Breast epithelium (tissue), 4 donors: Measurements from ENCODE around the gene ADD3. TPM values are rescaled to one million over a fixed set of nuclear protein-coding genes. Genes with fewer than 3 reads are reported as not detected.

Experiments used
- DNase-seq, 2 donors: peaks; one replicate each; pipeline ENCODE4 v3.0.0-alpha.2; 2019; ENCODE audit warnings: low spot score in 2 of 2
- H3K27ac ChIP-seq, 2 donors: fragments of 200-600 bp; sonication (generic) in 1 of 2; one replicate each; pipeline ENCODE4 v1.5.1; 2016 to 2019; ENCODE audit warnings: mild to moderate bottlenecking in 1 of 2
- H3K27me3 ChIP-seq, 2 donors: fragments of 200-600 bp; sonication (generic) in 1 of 2; one replicate each; pipeline versions ENCODE4 v1.5.1 to v1.6.0; 2017 to 2019; ENCODE audit warnings: control low read depth in 1 of 2, mild to moderate bottlenecking in 1 of 2
- H3K36me3 ChIP-seq: fragments of 200-600 bp; one replicate; pipeline ENCODE4 v1.5.1; 2019
- H3K4me1 ChIP-seq, 2 donors: fragments of 200-600 bp; sonication (generic); one replicate each; pipeline ENCODE4 v1.5.1; 2016 to 2019; ENCODE audit warnings: control low read depth in 1 of 2
- H3K4me3 ChIP-seq, 3 donors: fragments of 200-600 bp; sonication (generic); 1 replicate in 2 of 3; 2 replicates in 1 of 3; pipeline ENCODE4 v1.5.1; 2016 to 2019; ENCODE audit warnings: mild to moderate bottlenecking in 3 of 3, moderate library complexity in 2 of 3
- H3K9me3 ChIP-seq, 2 donors: fragments of 200-600 bp; sonication (generic) in 1 of 2; one replicate each; pipeline ENCODE4 v1.5.1; 2016 to 2019; ENCODE audit warnings: control low read depth in 1 of 2
- CTCF ChIP-seq, 3 donors: fragments of 450-650 bp; IDR thresholded peaks; one replicate each; pipeline ENCODE4 v1.5.1; 2016 to 2017; ENCODE audit warnings: antibody characterized with exemption in 3 of 3, mild to moderate bottlenecking in 3 of 3, moderate library complexity in 3 of 3
- POLR2A ChIP-seq: fragments of 450-650 bp; IDR thresholded peaks from one replicate; pipeline ENCODE4 v1.6.1; 2016; ENCODE audit warnings: antibody characterized with exemption, mild to moderate bottlenecking, moderate library complexity
- POLR2AphosphoS5 ChIP-seq, 3 donors: sonication (generic); formaldehyde crosslinking; IDR thresholded peaks; one replicate each; pipeline ENCODE4 v1.6.1; 2017; ENCODE audit warnings: antibody characterized with exemption in 3 of 3
- intact Hi-C: fragments of 100-400 bp; cut with DNase I; formaldehyde crosslinking; loops from one replicate; pipeline ENCODE4 v1.15.1; 2023; ENCODE audit warnings: low total_unique reads
- total RNA-seq, 3 donors: library from RNA; depleted of rRNA; stranded (reverse); fragments of >200 nt; gene quantifications; one replicate each; pipeline ENCODE4 v1.1.0, GENCODE V29; 2016

Gene ADD3
- total RNA-seq, 3 donors from 2014 or later = 208 to 458 (median 347) TPM

- TF ChIP-seq POLR2A (no peak), POLR2AphosphoS5 (IDR thresholded peaks at IDR 0.05) (no peak), CTCF (IDR thresholded peaks at IDR 0.05) (no peak)
- Histone ChIP-seq H3K4me1 (no peaks in the 10 kb centered on the region), H3K27me3 (peaks cover 0 to under 1% of the 10 kb centered on the region in 2 donors), H3K36me3 (no peaks in the 10 kb centered on the region), H3K27ac (no peak overlapping the region), H3K4me3 (no peak overlapping the region), H3K9me3 (no peaks in the 10 kb centered on the region)
- no peak for DNase-seq
- intact Hi-C loops = no loop called here
Observed at GRCh38 chr10:110160522-110160921, 152.7 kb downstream of the ADD3 start.

- Histone ChIP-seq H3K27ac (no peak overlapping the region), H3K9me3 (no peaks in the 10 kb centered on the region), H3K27me3 (peaks cover 0 to 8% of the 10 kb centered on the region in 2 donors), H3K4me1 (no peaks in the 10 kb centered on the region), H3K36me3 (no peaks in the 10 kb centered on the region), H3K4me3 (no peak overlapping the region)
- TF ChIP-seq POLR2A = no peak
- no peak for TF ChIP-seq CTCF (IDR thresholded peaks at IDR 0.05)
- TF ChIP-seq POLR2AphosphoS5 (IDR thresholded peaks at IDR 0.05) = no peak
- no peak for DNase-seq
- intact Hi-C loops = no loop called here
Observed at GRCh38 chr10:110162741-110163145, 155.0 kb downstream of the ADD3 start.

GRCh38 chr10:110163192-110163773, 155.5 kb downstream of the ADD3 start:
- no peaks in the 10 kb centered on the region for H3K4me1 ChIP-seq
- H3K27me3 ChIP-seq = peaks cover 0 to 8% of the 10 kb centered on the region in 2 donors
- no peaks in the 10 kb centered on the region for H3K9me3 ChIP-seq
- no peaks in the 10 kb centered on the region for H3K36me3 ChIP-seq
- no peak for TF ChIP-seq POLR2A
- TF ChIP-seq CTCF (IDR thresholded peaks at IDR 0.05) = no peak
- TF ChIP-seq POLR2AphosphoS5 (IDR thresholded peaks at IDR 0.05) = no peak
- H3K4me3 ChIP-seq = no peak overlapping the region
- no peak for DNase-seq
- no peak overlapping the region for H3K27ac ChIP-seq
- intact Hi-C loops = no loop called here

- peaks cover 0 to 8% of the 10 kb centered on the region in 2 donors for H3K27me3 ChIP-seq
- no peak for DNase-seq
- H3K9me3 ChIP-seq = no peaks in the 10 kb centered on the region
- TF ChIP-seq CTCF (IDR thresholded peaks at IDR 0.05) (no peak), POLR2A (no peak), POLR2AphosphoS5 (IDR thresholded peaks at IDR 0.05) (no peak)
- H3K36me3 ChIP-seq = no peaks in the 10 kb centered on the region
- no peaks in the 10 kb centered on the region for H3K4me1 ChIP-seq
- no peak overlapping the region for H3K27ac ChIP-seq
- H3K4me3 ChIP-seq = no peak overlapping the region
- intact Hi-C loops = no loop called here
Observed at GRCh38 chr10:110163841-110164240, 156.1 kb downstream of the ADD3 start.

GRCh38 chr10:110165239-110165638, 157.5 kb downstream of the ADD3 start:
- H3K27ac ChIP-seq = no peak overlapping the region
- H3K36me3 ChIP-seq = no peaks in the 10 kb centered on the region
- H3K4me3 ChIP-seq = no peak overlapping the region
- intact Hi-C loops = no loop called here
- H3K4me1 ChIP-seq = no peaks in the 10 kb centered on the region
- no peaks in the 10 kb centered on the region for H3K9me3 ChIP-seq
- no peak for TF ChIP-seq POLR2AphosphoS5 (IDR thresholded peaks at IDR 0.05)
- no peak for TF ChIP-seq POLR2A
- no peak for TF ChIP-seq CTCF (IDR thresholded peaks at IDR 0.05)
- no peak for DNase-seq
- H3K27me3 ChIP-seq = peaks cover 0 to 8% of the 10 kb centered on the region in 2 donors
